Mucosa of rectum (tissue), 2 donors: ENCODE data around the gene GLT1D1.
"Not testable (repeated sequence)": the region's sequence is repeated elsewhere in the genome, so short reads cannot be mapped to it uniquely, and the experiment has no call there.

ENCODE experiments used
- H3K27ac ChIP-seq, 2 donors: one replicate each; pipeline ENCODE4 v1.7.0; 2013; ENCODE audit warnings: inconsistent platforms in 2 of 2, low read depth in 2 of 2, low read length in 2 of 2
- H3K27me3 ChIP-seq, 2 donors: one replicate each; pipeline ENCODE4 v1.7.0; 2013; ENCODE audit warnings: low read length in 2 of 2; ENCODE audit not compliant: control insufficient read depth in 2 of 2, insufficient read depth in 2 of 2
- H3K36me3 ChIP-seq, 2 donors: one replicate each; pipeline ENCODE4 v1.7.0; 2013; ENCODE audit warnings: low read length in 2 of 2; ENCODE audit not compliant: control insufficient read depth in 2 of 2, insufficient read depth in 2 of 2
- H3K4me1 ChIP-seq, 2 donors: one replicate each; pipeline ENCODE4 v1.7.0; 2013; ENCODE audit warnings: low read length in 2 of 2, mild to moderate bottlenecking in 1 of 2; ENCODE audit not compliant: control insufficient read depth in 2 of 2, insufficient read depth in 2 of 2
- H3K4me3 ChIP-seq, 2 donors: one replicate each; pipeline ENCODE4 v1.7.0; 2013; ENCODE audit warnings: low read length in 2 of 2
- H3K9ac ChIP-seq, 2 donors: one replicate each; pipeline ENCODE4 v1.7.0; 2013; ENCODE audit warnings: low read length in 2 of 2, low read depth in 1 of 2, mild to moderate bottlenecking in 1 of 2
- H3K9me3 ChIP-seq, 2 donors: one replicate each; pipeline ENCODE4 v1.7.0; 2013; ENCODE audit warnings: low read length in 2 of 2; ENCODE audit not compliant: control insufficient read depth in 2 of 2
- donor health status: healthy.
- donor health status: Normal muscosa, but diverticular disease.

Gene GLT1D1

GRCh38 chr12:128852885-128853599 is at the start of gene GLT1D1:
Gene GLT1D1 (plus strand): TSS chr12:128853478. CDS start chr12:128853582, 104 bp downstream.
- Histone ChIP-seq H3K36me3 (no peaks in the 10 kb centered on the region), H3K9me3 (no peaks in the 10 kb centered on the region), H3K4me3 (no peak within 1 kb of the TSS), H3K4me1 (no peaks in the 10 kb centered on the region), H3K27me3 (peaks cover 0 to 5% of the 10 kb centered on the region in 2 donors), H3K9ac (no peak within 1 kb of the TSS), H3K27ac (no peak within 1 kb of the TSS)

GRCh38 chr12:128803788-128804187 is 49.5 kb upstream of the GLT1D1 start:
- H3K4me1 ChIP-seq: no peaks in the 10 kb centered on the region
- H3K9ac ChIP-seq: no peak overlapping the region
- no peak overlapping the region for H3K27ac ChIP-seq
- H3K36me3 ChIP-seq: peaks cover 47 to 54% of the 10 kb centered on the region in 2 donors
- no peak overlapping the region for H3K4me3 ChIP-seq
- H3K9me3 ChIP-seq: no peaks in the 10 kb centered on the region
- H3K27me3 ChIP-seq: no peaks in the 10 kb centered on the region

- Histone ChIP-seq H3K27ac (no peak overlapping the region), H3K27me3 (no peaks in the 10 kb centered on the region), H3K4me1 (no peaks in the 10 kb centered on the region), H3K9ac (no peak overlapping the region), H3K9me3 (no peaks in the 10 kb centered on the region), H3K36me3 (peaks cover 41 to 47% of the 10 kb centered on the region in 2 donors), H3K4me3 (no peak overlapping the region)
These were observed 48.5 kb upstream of the GLT1D1 start for GRCh38 chr12:128804762-128805161.

GRCh38 chr12:128805406-128805805 is 47.9 kb upstream of the GLT1D1 start:
- H3K27ac ChIP-seq, H3K27me3 ChIP-seq, H3K9ac ChIP-seq, H3K4me1 ChIP-seq, H3K9me3 ChIP-seq, H3K4me3 ChIP-seq: not testable (repeated sequence)
- peaks cover 37 to 42% of the 10 kb centered on the region in 2 donors for H3K36me3 ChIP-seq

GRCh38 chr12:128806573-128806972 is 46.7 kb upstream of the GLT1D1 start:
- Histone ChIP-seq H3K4me3 (no peak overlapping the region), H3K4me1 (no peaks in the 10 kb centered on the region), H3K27ac (no peak overlapping the region), H3K36me3 (peaks cover 26 to 31% of the 10 kb centered on the region in 2 donors), H3K27me3 (no peaks in the 10 kb centered on the region), H3K9me3 (no peaks in the 10 kb centered on the region), H3K9ac (no peak overlapping the region)

GRCh38 chr12:128807161-128807724 is 46.0 kb upstream of the GLT1D1 start:
- Histone ChIP-seq H3K9me3 (no peaks in the 10 kb centered on the region), H3K9ac (no peak overlapping the region), H3K4me1 (no peaks in the 10 kb centered on the region), H3K36me3 (peaks cover 23 to 31% of the 10 kb centered on the region in 2 donors), H3K27me3 (no peaks in the 10 kb centered on the region), H3K27ac (no peak overlapping the region), H3K4me3 (peak overlapping the region in 1 of 2 donors; percentile 37)

GRCh38 chr12:128808651-128809050 is 44.6 kb upstream of the GLT1D1 start:
- Histone ChIP-seq H3K9ac (no peak overlapping the region), H3K4me3 (no peak overlapping the region), H3K36me3 (peaks cover 24 to 32% of the 10 kb centered on the region in 2 donors), H3K27me3 (no peaks in the 10 kb centered on the region), H3K9me3 (no peaks in the 10 kb centered on the region), H3K27ac (no peak overlapping the region), H3K4me1 (no peaks in the 10 kb centered on the region)

- Histone ChIP-seq H3K9me3 (no peaks in the 10 kb centered on the region), H3K27me3 (no peaks in the 10 kb centered on the region), H3K9ac (no peak overlapping the region), H3K27ac (peak overlapping the region; percentile 25 to 28), H3K4me1 (no peaks in the 10 kb centered on the region), H3K4me3 (no peak overlapping the region), H3K36me3 (peaks cover 21 to 27% of the 10 kb centered on the region in 2 donors)
These were observed 42.8 kb upstream of the GLT1D1 start for GRCh38 chr12:128810182-128811127.

- no peak overlapping the region for H3K9ac ChIP-seq
- no peak overlapping the region for H3K4me3 ChIP-seq
- peaks cover 21 to 24% of the 10 kb centered on the region in 2 donors for H3K36me3 ChIP-seq
- H3K4me1 ChIP-seq: no peaks in the 10 kb centered on the region
- no peak overlapping the region for H3K27ac ChIP-seq
- H3K27me3 ChIP-seq: no peaks in the 10 kb centered on the region
- no peaks in the 10 kb centered on the region for H3K9me3 ChIP-seq
These were observed 41.5 kb upstream of the GLT1D1 start for GRCh38 chr12:128811806-128812205.

- Histone ChIP-seq H3K4me3 (no peak overlapping the region), H3K27ac (no peak overlapping the region), H3K4me1 (no peaks in the 10 kb centered on the region), H3K36me3 (peaks cover 12 to 16% of the 10 kb centered on the region in 2 donors), H3K9ac (no peak overlapping the region), H3K9me3 (no peaks in the 10 kb centered on the region), H3K27me3 (no peaks in the 10 kb centered on the region)
These were observed 39.9 kb upstream of the GLT1D1 start for GRCh38 chr12:128813392-128813791.
